ENCODE measurements around the gene APOL2.
A peak's percentile ranks its signal among the peaks of the same experiment; 100 is the strongest.
"Not testable (repeated sequence)": the region's sequence is repeated elsewhere in the genome, so short reads cannot be mapped to it uniquely, and the experiment has no call there.

Gene APOL2

DNA sequence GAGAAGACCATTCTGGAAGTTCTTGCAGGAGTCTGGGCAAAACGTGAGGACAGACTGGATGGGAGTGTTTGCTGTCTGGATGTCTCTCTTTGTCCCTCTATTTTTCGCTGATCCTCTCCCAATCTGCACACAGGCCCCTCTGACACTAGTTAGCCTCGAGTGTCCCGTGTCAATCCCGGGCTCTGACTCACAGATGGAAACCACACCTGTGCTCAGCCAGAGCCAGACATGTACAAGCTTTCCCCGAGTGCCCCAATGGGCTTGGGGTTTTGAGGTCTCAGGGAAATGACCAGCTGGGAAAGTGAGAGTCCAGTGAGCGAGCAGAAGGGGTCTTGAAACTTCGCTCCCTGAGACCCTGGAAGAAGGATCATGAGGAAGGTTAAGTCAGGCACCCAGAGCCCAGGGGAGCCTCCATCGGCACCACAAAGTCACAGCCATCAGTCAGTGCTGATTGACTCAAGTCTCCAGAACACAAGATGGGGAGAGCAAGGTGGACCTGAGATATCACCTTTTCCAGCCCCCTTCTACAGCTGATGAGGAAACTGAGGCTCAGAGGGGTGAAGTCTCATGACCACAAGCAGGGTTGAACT is 13.9 kb downstream of the APOL2 start:
- H3K27ac ChIP-seq = no peak overlapping the region
- DNase-seq (ENCODE audit: low read depth, low spot score) = no peak

DNA sequence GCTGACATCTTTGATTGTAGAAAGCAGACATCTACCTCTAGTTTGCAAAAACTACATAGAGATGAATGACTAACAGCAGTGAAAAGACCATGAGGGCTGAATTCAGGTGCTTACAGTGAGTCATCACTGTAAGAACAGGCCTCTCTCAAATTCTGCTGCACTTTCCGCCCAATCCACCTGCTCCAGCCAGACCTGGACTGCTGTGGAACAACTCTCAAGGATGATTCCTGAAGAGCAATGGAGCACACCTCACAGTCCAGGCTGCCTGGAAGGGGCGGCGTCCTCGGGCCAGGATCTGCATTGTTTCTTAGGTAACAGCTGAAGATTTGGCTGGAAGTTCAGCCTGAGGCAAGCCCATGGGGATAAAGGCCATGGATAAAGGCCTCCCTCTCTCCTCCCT is 15.1 kb downstream of the APOL2 start:
- H3K27ac ChIP-seq = no peak overlapping the region
- DNase-seq (ENCODE audit: low read depth, low spot score) = no peak

DNA sequence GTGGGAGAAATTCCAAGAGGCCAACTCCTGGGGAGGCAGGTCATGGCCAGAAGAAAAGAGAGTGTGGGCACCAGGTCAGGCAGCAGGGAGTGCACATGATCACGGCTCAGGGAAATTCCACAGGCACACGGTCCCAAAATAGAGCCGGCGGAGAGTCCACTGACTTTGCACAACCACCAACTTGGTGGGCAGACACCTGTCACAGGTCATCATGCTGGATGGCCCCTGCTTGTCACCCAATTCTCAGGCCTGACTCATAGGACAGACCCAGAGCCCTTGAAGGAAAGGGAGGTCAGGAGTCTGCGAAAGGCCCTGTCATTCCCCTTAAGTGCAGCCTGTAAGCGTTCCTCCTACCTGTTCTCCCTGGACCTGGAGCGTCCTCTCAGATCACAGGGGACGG is 15.8 kb downstream of the APOL2 start:
- DNase-seq (ENCODE audit: low read depth, low spot score) = no peak
- H3K27ac ChIP-seq = no peak overlapping the region

DNA sequence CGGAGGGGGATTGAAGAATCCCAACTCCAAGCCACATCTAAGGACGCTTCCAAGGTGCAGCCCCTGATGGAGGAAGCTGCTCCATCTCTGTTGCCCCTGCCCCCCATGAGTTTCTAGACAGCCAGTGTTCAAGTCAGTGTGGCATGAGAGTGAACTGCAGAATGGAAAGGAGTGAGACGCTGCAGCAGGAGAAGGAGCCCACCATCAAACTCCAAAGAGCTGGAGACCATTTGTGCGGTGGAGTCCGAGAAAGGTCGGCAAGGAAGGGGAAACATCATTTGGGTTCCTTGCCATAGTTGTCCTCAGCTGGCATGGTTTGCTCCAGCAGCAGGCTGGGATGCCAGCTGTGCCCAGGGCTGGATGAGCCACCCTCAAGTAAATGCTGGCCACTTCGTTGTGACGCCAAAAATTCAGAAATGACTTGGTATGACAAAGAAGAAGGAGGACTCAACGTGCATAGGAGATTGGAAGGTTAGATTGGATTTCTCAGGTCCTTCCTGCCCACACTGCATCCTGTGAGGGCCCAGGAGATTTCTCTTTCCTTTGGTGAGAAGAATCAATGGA is 16.4 kb downstream of the APOL2 start:
- DNase-seq (ENCODE audit: low read depth, low spot score) = no peak
- no peak overlapping the region for H3K27ac ChIP-seq

DNA sequence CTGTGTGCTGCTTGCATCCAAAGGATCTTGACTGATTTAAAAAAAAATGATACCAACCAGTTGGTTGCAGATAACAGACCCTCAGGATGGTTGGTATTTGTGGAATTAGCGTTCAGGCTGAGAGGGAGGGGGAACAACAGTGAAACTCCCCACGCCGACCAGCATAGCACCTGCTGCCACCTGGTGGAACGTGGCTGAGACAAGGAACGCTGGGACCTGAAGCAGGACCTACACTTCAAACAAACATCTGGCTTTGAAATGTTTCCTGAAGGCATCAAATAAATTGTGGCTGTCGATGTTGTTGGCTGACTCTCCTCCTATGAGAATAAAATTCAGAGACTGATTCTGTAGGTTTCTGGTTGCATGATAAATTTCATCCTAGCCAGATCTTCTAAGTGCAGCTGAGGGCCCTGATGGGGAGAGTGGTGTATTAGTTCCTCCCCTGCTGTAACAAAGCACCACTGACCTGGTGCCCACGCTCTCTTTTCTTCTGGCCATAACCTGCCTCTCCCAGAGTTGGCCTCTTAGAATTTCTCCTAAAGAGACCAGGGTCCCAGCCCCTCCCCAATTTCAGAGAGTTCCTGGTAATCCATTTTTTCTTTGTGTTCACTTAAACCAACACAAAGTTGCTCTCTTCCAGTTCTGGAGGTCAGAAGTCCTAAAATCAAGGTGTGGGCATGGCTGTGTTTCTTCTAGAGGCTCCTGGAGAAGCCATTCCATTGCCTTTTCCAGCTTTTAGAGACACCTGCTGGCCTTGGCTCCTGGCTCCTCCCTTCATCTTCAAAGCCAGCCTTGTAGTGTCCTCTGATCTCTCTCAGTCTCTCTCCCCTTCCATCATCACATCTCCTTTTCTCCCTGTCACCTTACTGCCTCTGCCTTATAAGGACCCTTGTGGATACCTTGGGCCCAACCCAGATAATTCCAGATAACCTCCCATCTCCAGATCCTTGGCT is 17.3 kb downstream of the APOL2 start:
- no peak for DNase-seq (ENCODE audit: low read depth, low spot score)

DNA sequence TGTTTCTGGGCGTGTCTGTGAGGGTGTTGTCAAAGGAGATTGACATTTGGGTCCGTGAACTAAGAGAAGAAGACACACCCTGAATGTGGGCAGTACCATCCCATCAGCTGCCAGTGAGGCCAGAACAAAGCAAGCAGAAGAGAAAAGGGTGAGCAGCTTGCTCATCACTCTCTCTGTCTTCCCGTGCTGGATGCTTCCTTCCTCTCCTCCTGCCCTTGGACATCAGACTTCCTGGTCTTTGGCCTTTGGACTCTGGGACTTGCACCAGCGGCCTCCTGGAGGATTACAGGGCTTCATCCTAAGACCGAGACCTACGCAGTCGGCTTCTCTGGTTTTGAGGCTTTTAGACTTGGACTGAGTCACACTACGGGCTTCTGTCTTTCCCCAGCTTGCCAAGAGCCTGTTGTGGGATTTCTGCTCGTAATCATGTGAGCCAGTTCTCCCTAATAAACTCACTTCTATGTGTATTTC is 18.8 kb downstream of the APOL2 start:
- H3K27ac ChIP-seq = no peak overlapping the region
- DNase-seq (ENCODE audit: low read depth, low spot score) = peak; percentile 27

More for the DNA sequence above, 17.3 kb downstream of the APOL2 start:
- no peak overlapping the region for H3K27ac ChIP-seq

DNA sequence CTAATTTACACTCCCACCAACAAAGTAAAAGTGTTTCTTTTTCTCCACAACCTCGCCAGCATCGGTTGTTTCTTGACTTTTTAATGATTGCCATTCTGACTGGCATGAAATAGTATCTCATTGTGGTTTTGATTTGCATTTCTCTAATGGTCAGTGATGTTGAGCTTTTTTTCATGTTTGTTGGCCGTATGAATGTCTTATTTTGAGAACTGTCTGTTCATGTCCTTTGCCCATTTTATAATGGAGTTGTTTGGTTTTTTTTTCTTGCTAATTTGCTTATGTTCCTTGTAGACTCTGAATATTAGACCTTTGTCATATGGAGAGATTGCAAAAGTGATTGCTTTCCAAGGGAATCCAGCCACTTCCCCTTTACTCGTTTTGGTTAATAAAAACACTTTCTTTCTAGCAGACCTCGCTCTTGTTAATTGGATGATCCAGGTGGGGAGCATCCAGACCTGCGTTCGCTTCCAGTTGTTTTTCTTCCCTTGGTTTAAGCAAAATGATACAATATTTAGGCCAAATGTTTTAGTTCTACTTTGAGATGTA is 20.6 kb downstream of the APOL2 start:
- no peak overlapping the region for H3K27ac ChIP-seq

DNA sequence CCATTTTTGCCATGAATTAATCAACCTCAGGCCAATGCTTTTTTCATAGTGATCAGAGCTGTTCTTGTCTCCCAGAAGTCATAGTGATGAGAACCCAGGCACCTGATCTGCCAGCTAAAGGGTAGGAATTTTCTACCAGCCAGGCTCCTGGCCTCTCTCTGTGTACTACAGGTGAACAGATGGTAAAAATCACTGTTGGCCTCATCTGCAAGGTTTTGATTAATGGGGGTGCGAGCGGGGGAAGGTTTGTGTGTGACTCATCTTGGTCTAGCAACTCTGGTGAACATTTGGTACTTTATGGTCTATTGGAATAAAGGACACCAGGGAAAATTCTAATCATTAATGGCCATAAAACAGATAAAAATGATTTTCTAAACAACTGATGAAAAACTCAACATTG is 23.3 kb downstream of the APOL2 start:
- no peak for DNase-seq (ENCODE audit: low read depth, low spot score)

More for the DNA sequence above, 20.6 kb downstream of the APOL2 start:
- DNase-seq (ENCODE audit: low read depth, low spot score) = no peak

DNA sequence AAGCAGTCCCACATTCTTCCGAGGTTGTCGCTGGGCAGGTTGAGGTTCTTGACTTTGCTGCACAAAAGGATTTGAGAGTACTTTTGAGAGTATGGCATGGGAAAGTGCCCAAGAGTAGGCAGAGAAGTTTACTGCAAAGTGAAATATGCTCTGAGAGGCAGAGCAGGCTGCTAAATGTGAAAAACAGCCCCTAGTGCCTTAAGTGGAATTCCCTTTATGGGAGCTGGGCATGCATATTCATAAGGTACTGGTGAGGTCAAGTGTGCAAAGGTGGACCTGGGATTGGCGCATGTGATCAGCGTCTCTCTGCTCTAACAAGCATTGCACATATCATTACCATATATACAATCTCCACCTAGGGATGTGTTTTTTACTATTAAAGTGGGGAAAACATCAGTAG is 25.7 kb downstream of the APOL2 start:
- H3K27ac ChIP-seq = no peak overlapping the region
- DNase-seq (ENCODE audit: low read depth, low spot score) = no peak

More for the DNA sequence above, 23.3 kb downstream of the APOL2 start:
- no peak overlapping the region for H3K27ac ChIP-seq

DNA sequence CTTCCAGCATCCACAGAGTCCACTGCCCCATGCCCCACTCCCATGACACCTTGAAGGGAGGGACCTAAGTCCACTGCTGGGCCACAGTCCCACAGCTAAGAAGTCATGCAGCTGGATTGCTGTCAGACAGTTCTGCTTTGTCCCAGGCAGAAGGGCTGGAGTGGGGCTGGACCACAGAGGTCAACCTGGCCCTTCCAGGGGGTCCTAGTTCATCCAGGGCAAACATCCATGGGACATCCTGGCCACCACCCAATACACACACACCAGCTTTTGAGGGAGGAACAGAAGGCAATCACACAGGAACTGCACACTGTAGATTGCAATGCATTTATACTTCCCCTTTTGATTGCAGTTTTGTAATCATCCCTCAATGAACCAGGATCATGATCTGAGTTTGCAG is 26.4 kb downstream of the APOL2 start:
- H3K27ac ChIP-seq = no peak overlapping the region
- DNase-seq (ENCODE audit: low read depth, low spot score) = no peak

DNA sequence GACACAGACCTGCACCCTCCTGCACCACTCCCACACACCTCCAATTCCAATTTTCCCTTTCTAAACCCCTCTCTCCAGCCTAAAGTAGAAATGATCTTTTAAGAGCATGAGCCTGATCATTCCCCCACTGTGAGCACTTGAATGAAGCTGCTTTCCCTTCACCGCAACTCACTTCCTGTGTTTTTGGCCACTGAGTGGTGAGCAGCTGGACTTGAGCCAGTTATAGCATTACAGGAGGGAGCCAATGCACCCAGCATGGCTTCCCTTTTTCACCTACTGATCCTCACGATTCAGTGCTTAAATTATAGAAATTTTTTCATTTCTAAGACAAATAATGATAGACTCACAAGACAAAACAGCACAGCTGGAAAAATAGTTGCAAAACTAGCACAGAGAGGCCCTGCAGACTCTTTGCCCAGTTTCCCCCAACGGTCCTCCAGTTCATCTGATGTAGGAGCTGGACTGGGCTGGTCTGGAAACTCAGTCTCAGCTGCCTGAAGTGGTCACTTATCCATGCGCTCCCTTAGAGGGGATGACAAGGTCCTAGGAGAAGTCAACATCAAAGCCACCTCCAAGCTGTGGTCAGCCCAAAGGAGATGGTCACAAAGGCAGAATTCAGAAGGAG is 28.0 kb downstream of the APOL2 start:
- no peak overlapping the region for H3K27ac ChIP-seq
- no peak for DNase-seq (ENCODE audit: low read depth, low spot score)

DNA sequence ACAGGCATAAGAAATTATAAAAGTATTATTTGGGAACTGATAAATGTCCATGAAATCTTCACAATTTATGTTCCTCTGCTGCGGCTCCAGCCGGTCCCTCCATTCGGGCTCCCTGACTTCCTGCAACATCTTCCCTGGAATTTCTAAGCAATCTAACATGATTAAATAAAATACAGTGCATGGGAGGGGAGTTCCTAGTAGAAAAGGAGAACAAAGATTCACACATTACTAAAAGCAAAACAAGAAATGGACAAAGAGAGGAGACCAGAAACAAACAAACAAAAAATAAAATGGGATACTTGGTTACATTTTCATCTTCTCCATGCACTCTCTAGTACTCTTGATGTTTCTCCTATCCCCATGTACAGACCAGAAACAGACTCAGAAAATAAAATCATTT is 29.1 kb downstream of the APOL2 start:
- H3K27ac ChIP-seq = no peak overlapping the region
- DNase-seq (ENCODE audit: low read depth, low spot score) = no peak

DNA sequence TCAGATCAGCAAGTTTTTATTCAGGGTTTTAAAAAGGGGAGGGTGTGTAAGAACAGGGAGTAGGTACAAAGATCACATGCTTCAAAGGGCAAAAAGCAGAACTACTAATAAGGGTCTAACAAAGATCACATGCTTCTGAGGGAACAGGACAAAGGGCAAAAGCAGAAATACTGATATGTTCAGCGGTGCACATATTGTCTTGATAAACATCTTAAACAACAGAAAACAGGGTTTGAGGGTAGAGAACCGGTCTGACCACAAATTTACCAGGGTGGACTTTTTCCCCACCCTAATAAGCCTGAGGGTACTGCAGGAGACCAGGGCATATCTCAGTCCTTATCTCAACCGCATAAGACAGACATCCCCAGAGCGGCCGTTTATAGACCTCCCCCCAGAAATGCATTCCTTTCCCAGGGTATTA is 29.8 kb downstream of the APOL2 start:
- DNase-seq (ENCODE audit: low read depth, low spot score); H3K27ac ChIP-seq: not testable (repeated sequence)

DNA sequence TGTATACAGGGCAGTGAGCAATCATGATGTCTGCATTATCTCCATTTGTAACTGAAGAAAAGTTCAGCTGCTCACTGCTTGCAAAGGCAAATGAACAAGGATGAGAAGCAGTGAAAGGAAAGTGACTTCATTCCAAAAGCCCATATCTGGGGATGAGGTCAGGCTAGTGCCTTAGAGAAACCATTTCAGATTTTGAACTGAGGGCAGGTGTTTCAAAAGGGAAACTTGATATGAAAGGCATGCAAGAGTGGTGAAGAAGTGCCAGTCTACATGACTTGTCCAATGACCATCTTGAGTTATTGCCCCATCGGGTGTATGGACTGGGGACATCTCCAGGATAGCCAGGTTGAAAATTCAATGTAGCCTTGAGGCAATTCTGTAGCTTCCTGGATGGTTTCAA is 30.4 kb downstream of the APOL2 start:
- DNase-seq (ENCODE audit: low read depth, low spot score) = no peak
- H3K27ac ChIP-seq = no peak overlapping the region

DNA sequence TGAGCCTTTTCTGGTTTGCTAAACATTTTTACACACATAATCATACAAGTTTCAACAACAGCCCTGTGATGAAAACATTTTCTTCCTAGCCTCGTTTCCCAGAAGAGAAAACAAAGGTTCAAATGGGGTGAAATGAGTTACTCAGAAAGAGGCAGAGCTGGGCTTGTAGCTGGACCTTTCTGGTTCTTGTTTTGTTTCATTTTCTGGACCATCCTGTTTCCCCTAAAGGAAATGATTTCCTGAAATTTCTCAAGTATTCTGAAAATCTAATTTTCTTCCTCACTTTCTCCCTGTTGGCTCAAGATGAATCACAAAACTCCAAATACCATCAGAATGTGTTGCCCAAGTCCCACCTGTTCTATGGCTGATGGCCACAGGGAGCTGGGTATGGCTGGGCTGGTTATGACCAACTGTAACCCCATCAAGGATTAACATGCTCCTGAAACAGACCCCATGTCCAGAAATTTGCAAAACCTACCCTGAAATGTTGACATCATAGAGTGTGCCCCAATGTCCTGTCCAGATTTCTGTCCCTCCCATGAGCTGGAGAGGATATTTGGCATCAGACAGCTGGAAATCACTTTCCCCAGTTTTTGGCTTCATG is 31.1 kb downstream of the APOL2 start:
- DNase-seq (ENCODE audit: low read depth, low spot score) = no peak
- no peak overlapping the region for H3K27ac ChIP-seq

DNA sequence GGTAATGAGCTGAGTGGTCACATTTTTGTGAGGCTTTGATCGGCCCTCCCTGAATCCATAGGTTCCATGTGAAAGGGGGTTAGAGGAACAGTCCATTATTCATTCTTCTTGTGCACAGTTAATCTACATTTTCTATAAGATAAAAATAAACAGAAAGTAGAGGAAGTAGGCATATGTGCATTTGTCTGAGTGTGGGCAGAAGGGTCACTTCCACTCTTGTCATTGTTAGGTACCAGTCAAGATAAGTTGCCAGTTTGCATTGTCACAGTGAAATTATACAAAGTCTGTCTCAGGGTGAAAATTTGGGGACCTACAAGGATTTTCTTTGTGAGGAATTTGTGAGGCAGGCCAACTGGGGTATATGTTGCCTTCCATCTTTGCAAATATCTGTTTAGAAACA is 33.1 kb downstream of the APOL2 start:
- DNase-seq (ENCODE audit: low read depth, low spot score) = no peak
- H3K27ac ChIP-seq = no peak overlapping the region

DNA sequence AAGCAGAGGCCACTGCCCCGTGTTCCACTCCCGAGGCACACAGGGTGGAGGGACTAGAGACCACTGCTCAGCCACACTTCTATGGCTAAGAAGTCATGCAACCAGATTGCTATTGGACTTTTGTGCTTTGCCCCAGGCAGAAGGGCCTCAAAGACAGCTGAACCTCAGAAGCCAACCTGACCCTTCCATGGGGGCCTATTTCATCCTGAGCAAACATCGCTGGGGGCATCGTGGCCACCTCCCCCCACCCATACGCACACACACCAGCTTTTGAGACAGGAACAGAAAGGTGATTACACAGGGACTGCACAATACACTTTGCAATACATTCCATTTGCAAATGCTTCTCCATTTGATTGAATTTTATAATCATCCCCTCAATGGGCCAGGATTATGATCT is 33.8 kb downstream of the APOL2 start:
- DNase-seq (ENCODE audit: low read depth, low spot score); H3K27ac ChIP-seq: not testable (repeated sequence)

DNA sequence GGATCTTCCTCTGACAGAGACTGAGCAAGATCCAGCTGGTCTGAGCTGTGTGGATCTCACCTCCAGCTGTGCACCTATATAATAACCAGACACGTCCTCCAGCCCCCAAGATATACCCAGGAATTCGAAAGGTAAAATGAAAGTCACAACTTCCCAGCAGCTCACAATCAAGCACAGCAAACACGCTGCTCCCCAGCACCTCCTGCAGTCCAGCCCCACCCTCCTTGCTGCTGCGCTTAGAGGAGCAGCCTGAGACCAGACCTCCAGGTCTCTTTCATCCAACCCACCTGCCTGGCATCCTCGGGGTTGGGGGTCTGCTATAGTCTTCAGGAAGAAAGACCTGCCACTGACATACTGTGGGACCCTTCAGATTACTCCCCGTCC is 34.7 kb downstream of the APOL2 start:
- no peak for DNase-seq (ENCODE audit: low read depth, low spot score)
- no peak overlapping the region for H3K27ac ChIP-seq

DNA sequence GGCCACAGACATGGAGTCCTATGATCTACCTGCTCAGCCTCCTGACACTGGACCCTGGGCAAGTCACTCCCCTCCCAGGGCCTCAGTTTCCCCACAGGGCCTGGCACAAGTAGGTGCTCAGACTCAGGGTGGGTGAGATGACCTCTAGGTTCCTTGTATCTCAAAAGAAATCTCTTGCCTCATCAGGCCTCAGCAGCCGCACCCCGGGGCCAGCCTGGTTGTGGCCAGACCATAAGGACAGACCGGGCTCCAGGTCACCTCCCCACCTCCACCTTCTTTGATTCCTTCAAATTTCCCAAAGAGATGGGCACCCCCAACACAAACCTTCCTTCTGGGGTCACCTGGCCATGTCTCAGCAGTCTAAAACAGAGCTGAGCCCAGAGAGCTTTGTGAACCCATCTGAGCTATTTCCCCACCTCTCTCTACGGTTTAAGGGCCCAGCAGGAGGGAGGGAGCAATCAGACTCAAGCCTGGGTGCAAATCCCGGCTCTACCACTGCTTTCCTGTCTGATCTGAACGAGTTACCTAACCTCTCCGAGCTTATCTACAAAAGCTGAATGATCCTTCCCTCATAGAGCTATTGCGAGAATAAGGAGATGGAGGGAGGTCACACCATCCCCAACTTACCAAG is 35.2 kb downstream of the APOL2 start:
- H3K27ac ChIP-seq = no peak overlapping the region
- no peak for DNase-seq (ENCODE audit: low read depth, low spot score)

DNA sequence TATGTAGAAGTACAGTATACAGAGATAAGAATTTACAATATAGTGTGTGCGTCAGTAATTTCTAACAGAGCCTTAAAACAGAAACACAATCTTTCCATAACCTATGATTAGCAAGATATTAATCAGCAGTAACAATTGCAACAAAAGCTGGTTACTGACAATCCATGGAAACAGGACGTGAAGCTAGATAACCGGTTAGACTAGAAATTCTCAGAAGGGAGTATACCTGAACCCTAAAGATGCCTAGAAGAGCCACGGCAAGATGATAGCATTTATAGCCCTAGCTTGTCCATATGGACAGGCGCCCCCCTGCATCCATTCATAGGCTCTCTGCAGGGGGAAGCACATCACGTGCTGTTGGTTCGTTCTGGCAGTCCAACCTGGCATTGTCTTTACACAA is 35.9 kb downstream of the APOL2 start:
- DNase-seq (ENCODE audit: low read depth, low spot score) = peak; percentile 31
- not testable (repeated sequence) for H3K27ac ChIP-seq
